HepG2 (cell line): ENCODE data around the gene PPEF2. TPM values are rescaled to one million over a fixed set of nuclear protein-coding genes. Genes with fewer than 3 reads are reported as not detected.

ENCODE experiments used
- BRD4 ChIP-seq: sonication (generic); formaldehyde crosslinking; IDR thresholded peaks from 2 replicates; pipeline ENCODE4 v1.4.0; 2020; ENCODE audit warnings: missing genetic modification reagents
- CEBPG ChIP-seq: IDR thresholded peaks from 2 replicates; pipeline ENCODE4 v1.6.1; 2016
- HNF4A ChIP-seq: sonication (generic); formaldehyde crosslinking; IDR thresholded peaks from 2 replicates; pipeline ENCODE4 v1.4.0; 2020; ENCODE audit warnings: missing genetic modification reagents
- JUNB ChIP-seq: sonication (generic); formaldehyde crosslinking; IDR thresholded peaks from 2 replicates; pipeline ENCODE4 v1.8.0; 2022; ENCODE audit warnings: missing genetic modification reagents, mild to moderate bottlenecking, borderline replicate concordance
- KAT7 ChIP-seq: IDR thresholded peaks from 2 replicates; pipeline ENCODE4 v1.6.1; 2018; ENCODE audit warnings: borderline replicate concordance, missing compliant biosample characterization
- NONO ChIP-seq, 2 experiments: fragments of 450-650 bp in 1 of 2; sonication (generic) in 1 of 2; formaldehyde crosslinking in 1 of 2; IDR thresholded peaks in 1 of 2; conservative IDR thresholded peaks in 1 of 2; 2 replicates each; pipeline versions ENCODE4 v1.6.1 to v1.8.0; 2017 to 2022; ENCODE audit warnings: mild to moderate bottlenecking in 1 of 2, missing genetic modification reagents in 1 of 2, moderate library complexity in 1 of 2
- PHF20 ChIP-seq: sonication (generic); formaldehyde crosslinking; IDR thresholded peaks from 2 replicates; pipeline ENCODE4 v1.5.0; 2020; ENCODE audit warnings: mild to moderate bottlenecking, missing genetic modification reagents
- PRDM15 ChIP-seq: sonication (generic); formaldehyde crosslinking; IDR thresholded peaks from 2 replicates; pipeline ENCODE4 v1.4.0; 2020; ENCODE audit warnings: missing genetic modification reagents
- RBFOX2 ChIP-seq: fragments of 200-400 bp; formaldehyde crosslinking; IDR thresholded peaks from 2 replicates; pipeline ENCODE4 v1.6.1; 2017; ENCODE audit warnings: low read depth, mild to moderate bottlenecking, low read length
- SP4 ChIP-seq: sonication (generic); formaldehyde crosslinking; IDR thresholded peaks from 2 replicates; pipeline ENCODE4 v1.8.1; 2023; ENCODE audit warnings: mild to moderate bottlenecking, missing genetic modification reagents
- TBX2 ChIP-seq: sonication (generic); formaldehyde crosslinking; IDR thresholded peaks from 2 replicates; pipeline ENCODE4 v1.5.0; 2020; ENCODE audit warnings: missing genetic modification reagents, mild to moderate bottlenecking, borderline replicate concordance
- TCF12 ChIP-seq, 2 experiments: fragments of 450-650 bp in 1 of 2; sonication (generic) in 1 of 2; formaldehyde crosslinking in 1 of 2; IDR thresholded peaks; 2 replicates each; pipeline versions ENCODE4 v1.6.1 to v1.8.0; 2017 to 2022; ENCODE audit warnings: antibody characterized with exemption in 1 of 2, mild to moderate bottlenecking in 1 of 2, missing genetic modification reagents in 1 of 2, moderate library complexity in 1 of 2
- ZFP91 ChIP-seq: sonication (generic); formaldehyde crosslinking; IDR thresholded peaks from 2 replicates; pipeline ENCODE4 v1.9.0; 2022; ENCODE audit warnings: missing genetic modification reagents, mild to moderate bottlenecking, borderline replicate concordance
- ZNF510 ChIP-seq: sonication (generic); formaldehyde crosslinking; IDR thresholded peaks from 2 replicates; pipeline ENCODE4 v1.4.0; 2020; ENCODE audit warnings: low read depth, mild to moderate bottlenecking, missing genetic modification reagents
- ZNF563 ChIP-seq: sonication (generic); formaldehyde crosslinking; IDR thresholded peaks from 2 replicates; pipeline ENCODE4 v1.8.0; 2022; ENCODE audit warnings: mild to moderate bottlenecking, moderate library complexity, missing genetic modification reagents
- ZNF678 ChIP-seq: sonication (generic); formaldehyde crosslinking; IDR thresholded peaks from 2 replicates; pipeline ENCODE4 v1.4.0; 2020; ENCODE audit warnings: mild to moderate bottlenecking, missing genetic modification reagents
- polyA plus RNA-seq, 8 experiments: library from polyadenylated mRNA; depleted of rRNA in 3 of 8; stranded (reverse) in 7 of 8; unstranded in 1 of 8; fragments of >200 nt; fragmentation: Illumina TruSeq in 4 of 8; extraction: Trizol in 4 of 8; gene quantifications; 2 replicates each; pipeline versions ENCODE4 v1.2.1 to v1.2.3, GENCODE V29; 2011 to 2016; ENCODE audit warnings: low read depth in 4 of 8, missing spikeins in 1 of 8, mixed read lengths in 1 of 8; ENCODE audit not compliant: insufficient read depth in 1 of 8
- total RNA-seq, 5 experiments: library from RNA; depleted of rRNA; stranded (reverse); fragments of >200 nt; fragmentation: Illumina TruSeq; extraction: Trizol; gene quantifications; 2 replicates each; pipeline ENCODE4 v1.2.3, GENCODE V29; 2016; ENCODE audit warnings: low read depth in 1 of 5

PPEF2 gene
- total and polyA plus RNA-seq, 2 of the 13 experiments (the other 11 are each of a cell fraction or from before 2014, with no cell fraction given): 0.01 TPM; not detected in 1

GRCh38 chr4:75940692-75941253 lies 38.5 kb upstream of the PPEF2 start, which contains the start of gene NAAA (continued):
- TF ChIP-seq ZFP91 (peak; percentile 92; the same call in 1 of the 2 replicates), PHF20 (CRISPR knock-in tag) (peak; percentile 9), TBX2 (CRISPR knock-in tag) (peak; percentile 40), ZNF510 (peak; percentile 68; the same call in 1 of the 2 replicates), HNF4A (CRISPR knock-in tag) (0 out of 2 replicates have a peak, but pooled peaks have one; percentile 23), CEBPG (peak; percentile 66), KAT7 (CRISPR knock-in tag) (0 out of 2 replicates have a peak, but pooled peaks have one; percentile 28), ZNF678 (0 out of 2 replicates have a peak, but pooled peaks have one; percentile 84), PRDM15 (CRISPR knock-in tag) (0 out of 2 replicates have a peak, but pooled peaks have one; percentile 29), RBFOX2 (peak; percentile 76), SP4 (CRISPR knock-in tag) (peak; percentile 71; the same call in 1 of the 2 replicates), JUNB (CRISPR knock-in tag) (no peak), NONO (IDR thresholded peaks at IDR 0.05) (no peak), NONO (CRISPR knock-in tag; conservative IDR thresholded peaks at IDR 0.05) (0 out of 2 replicates have a peak, but pooled peaks have one; percentile 57), ZNF563 (CRISPR knock-in tag) (peak; percentile 70), TCF12 (IDR thresholded peaks at IDR 0.05) (no peak), TCF12 (CRISPR knock-in tag; IDR thresholded peaks at IDR 0.05) (0 out of 2 replicates have a peak, but pooled peaks have one; percentile 9), BRD4 (CRISPR knock-in tag) (no peak)
